ENCODE results near the gene CARNS1. TPM values are rescaled to one million over a fixed set of nuclear protein-coding genes. Genes with fewer than 3 reads are reported as not detected.
A peak's percentile ranks its signal among the peaks of the same experiment; 100 is the strongest.

Gene CARNS1
- total RNA-seq, 3 donors from 2014 or later (not counting 1 experiment from before 2014, with no cell fraction given) = 25.0 to 29.0 (median 25.0) TPM

- Histone ChIP-seq H3K4me1 (ENCODE audit: control insufficient read depth, insufficient read depth, low read length) (peaks cover 49% of the 10 kb centered on the region), H3K36me3 (ENCODE audit: control insufficient read depth, insufficient read depth, low read length) (peaks cover 38% of the 10 kb centered on the region), H3K9me3 (ENCODE audit: control insufficient read depth, insufficient read depth, low read length) (no peaks in the 10 kb centered on the region), H3K27me3 (ENCODE audit: control insufficient read depth, insufficient read depth, low read length) (no peaks in the 10 kb centered on the region), H3K27ac (ENCODE audit: low read length) (no peak overlapping the region), H3K4me3 (ENCODE audit: low read length) (no peak overlapping the region)
- H3K9me3 Mint-ChIP-seq = no peaks in the 10 kb centered on the region
- no peaks in the 10 kb centered on the region for H3K27me3 Mint-ChIP-seq (ENCODE audit: low read depth in 2 of 2)
- H3K27ac Mint-ChIP-seq = peak overlapping the region in 1 of 2 donors; percentile 29
- no peak for TF ChIP-seq CTCF (IDR thresholded peaks at IDR 0.05)
- H3K36me3 Mint-ChIP-seq = no peaks in the 10 kb centered on the region
- intact Hi-C loops (cut with micrococcal nuclease) = no loop called here
- DNase-seq (no peak), ATAC-seq (no peak)
- 93% methylated on average over 5 of the region's 5 CpGs for WGBS (ENCODE audit: insufficient coverage)
- H3K4me3 Mint-ChIP-seq = peak overlapping the region; percentile 76
- peaks cover 29 to 60% of the 10 kb centered on the region in 2 donors for H3K4me1 Mint-ChIP-seq
Observed at GRCh38 chr11:67393990-67394389, 21.5 kb upstream of the CARNS1 start.

- Mint-ChIP-seq H3K27ac (peak overlapping the region; percentile 68 to 88), H3K4me3 (no peak overlapping the region), H3K4me1 (peaks cover 26 to 54% of the 10 kb centered on the region in 2 donors), H3K9me3 (no peaks in the 10 kb centered on the region), H3K27me3 (ENCODE audit: low read depth in 2 of 2) (no peaks in the 10 kb centered on the region), H3K36me3 (no peaks in the 10 kb centered on the region)
- H3K4me1 ChIP-seq (ENCODE audit: control insufficient read depth, insufficient read depth, low read length) = peaks cover 64% of the 10 kb centered on the region
- no peak overlapping the region for H3K4me3 ChIP-seq (ENCODE audit: low read length)
- ATAC-seq = no peak
- intact Hi-C loops (cut with micrococcal nuclease) = no loop called here
- no peak for DNase-seq
- H3K27me3 ChIP-seq (ENCODE audit: control insufficient read depth, insufficient read depth, low read length) = no peaks in the 10 kb centered on the region
- H3K36me3 ChIP-seq (ENCODE audit: control insufficient read depth, insufficient read depth, low read length) = peaks cover 53% of the 10 kb centered on the region
- no peak overlapping the region for H3K27ac ChIP-seq (ENCODE audit: low read length)
- no peaks in the 10 kb centered on the region for H3K9me3 ChIP-seq (ENCODE audit: control insufficient read depth, insufficient read depth, low read length)
- no peak for TF ChIP-seq CTCF (IDR thresholded peaks at IDR 0.05)
- WGBS (ENCODE audit: insufficient coverage) = 93% methylated on average over 17 of the region's 19 CpGs
Observed at GRCh38 chr11:67395555-67396258, 19.8 kb upstream of the CARNS1 start.

- H3K27ac ChIP-seq (ENCODE audit: low read length) = no peak overlapping the region
- Mint-ChIP-seq H3K36me3 (no peaks in the 10 kb centered on the region), H3K4me1 (peaks cover 29 to 55% of the 10 kb centered on the region in 2 donors), H3K9me3 (no peaks in the 10 kb centered on the region), H3K4me3 (no peak overlapping the region), H3K27me3 (ENCODE audit: low read depth in 2 of 2) (no peaks in the 10 kb centered on the region), H3K27ac (peak overlapping the region; percentile 68 to 88)
- no peak for TF ChIP-seq CTCF (IDR thresholded peaks at IDR 0.05)
- 96% methylated on average over 7 of the region's 7 CpGs for WGBS (ENCODE audit: insufficient coverage)
- no peaks in the 10 kb centered on the region for H3K9me3 ChIP-seq (ENCODE audit: control insufficient read depth, insufficient read depth, low read length)
- no peak for ATAC-seq
- no peak for DNase-seq
- H3K36me3 ChIP-seq (ENCODE audit: control insufficient read depth, insufficient read depth, low read length) = peaks cover 54% of the 10 kb centered on the region
- intact Hi-C loops (cut with micrococcal nuclease) = no loop called here
- H3K27me3 ChIP-seq (ENCODE audit: control insufficient read depth, insufficient read depth, low read length) = no peaks in the 10 kb centered on the region
- H3K4me3 ChIP-seq (ENCODE audit: low read length) = no peak overlapping the region
- peaks cover 64% of the 10 kb centered on the region for H3K4me1 ChIP-seq (ENCODE audit: control insufficient read depth, insufficient read depth, low read length)
Observed at GRCh38 chr11:67396259-67396581, 19.3 kb upstream of the CARNS1 start.
